Measurements from ENCODE around the gene PODXL2.

- TF ChIP-seq POLR2A (IDR thresholded peaks at IDR 0.05; ENCODE audit: low read depth, low read length) (no peak), TAF1 (IDR thresholded peaks at IDR 0.05; ENCODE audit: low read depth, low read length) (no peak), SPI1 (IDR thresholded peaks at IDR 0.05; ENCODE audit: low read depth, low read length) (no peak), POLR2AphosphoS5 (IDR thresholded peaks at IDR 0.05; ENCODE audit: low read depth, low read length) (no peak)
Observed at GRCh38 chr3:127656906-127657305, 27.9 kb downstream of the PODXL2 start.
